GM12878 (cell line): Measurements from ENCODE around the gene GALNT18. TPM values are rescaled to one million over a fixed set of nuclear protein-coding genes. Genes with fewer than 3 reads are reported as not detected.

Experiments
- ATAC-seq: fragments of 200-7000 bp; cut with Tn5 transposase; 3 replicates; pipeline ENCODE4 v1.9.1; 2020; ENCODE audit warnings: mild to moderate bottlenecking, moderate library complexity
- BruUV-seq: library from RNA; stranded (reverse); fragments of 400-500 nt; replicated peaks from 2 replicates; lab custom pipeline; 2021; lab: Mats Ljungman, UMichigan
- CTCF ChIA-PET: fragments of 300-600 bp; sonication (Branson Sonifier 250); formaldehyde crosslinking; extraction: SDS; loops from one replicate; lab custom pipeline; 2021; ENCODE audit warnings: inconsistent platforms; lab: Yijun Ruan, JAX
- POLR2A ChIA-PET: fragments of 350-600 bp; formaldehyde crosslinking; extraction: SDS; loops from one replicate; lab custom pipeline; 2021; ENCODE audit warnings: inconsistent platforms; lab: Charles Lee
- RAD21 ChIA-PET: fragments of 300-600 bp; sonication (Branson Sonifier 250); formaldehyde crosslinking; loops from one replicate; lab custom pipeline; 2023; ENCODE audit warnings: antibody characterized with exemption; ENCODE audit not compliant: unreplicated experiment; lab: Charles Lee
- SMC1A ChIA-PET: fragments of 300-600 bp; sonication (Branson Sonifier 250); formaldehyde crosslinking; loops from one replicate; lab custom pipeline; 2023; ENCODE audit not compliant: unreplicated experiment, uncharacterized antibody; lab: Charles Lee
- DNase-seq: peaks from one replicate; pipeline ENCODE4 v3.0.0-alpha.2; 2011; ENCODE audit warnings: low read depth, low spot score
- FAIRE-seq: peaks from 3 replicates; lab custom pipeline; 2011; peaks lifted over from hg19 to GRCh38; lab: Jason Lieb, UNC
- H2AFZ ChIP-seq: 2 replicates; pipeline ENCODE4 v1.6.0; 2011; ENCODE audit warnings: low read depth, low read length, control low read depth; ENCODE audit not compliant: control insufficient read depth
- H3K27ac ChIP-seq: 2 replicates; pipeline ENCODE4 v1.5.1; 2011; ENCODE audit warnings: control low read depth; ENCODE audit not compliant: control insufficient read depth, insufficient read depth
- H3K27me3 ChIP-seq, 2 experiments: replicated peaks in 1 of 2; 2 replicates each; pipeline versions ENCODE4 v1.6.0 to v1.6.1; 2011; ENCODE audit warnings: low read length in 1 of 2; ENCODE audit not compliant: control insufficient read depth in 2 of 2, insufficient read depth in 2 of 2
- H3K36me3 ChIP-seq, 2 experiments: 2 replicates each; pipeline ENCODE4 v1.5.1; 2011; ENCODE audit warnings: low read length in 1 of 2; ENCODE audit not compliant: control insufficient read depth in 2 of 2, insufficient read depth in 2 of 2
- H3K4me1 ChIP-seq: 2 replicates; pipeline ENCODE4 v1.6.1; 2011; ENCODE audit warnings: mild to moderate bottlenecking, low read length, moderate library complexity, mixed read lengths; ENCODE audit not compliant: control insufficient read depth, insufficient read depth
- H3K4me2 ChIP-seq: 2 replicates; pipeline ENCODE4 v1.6.0; 2011; ENCODE audit warnings: control low read depth; ENCODE audit not compliant: control insufficient read depth, insufficient read depth
- H3K4me3 ChIP-seq: fragments of 200-600 bp; sonication (generic); 2 replicates; pipeline ENCODE4 v1.5.1; 2016
- H3K79me2 ChIP-seq: 2 replicates; pipeline ENCODE4 v1.6.0; 2011; ENCODE audit warnings: low read length; ENCODE audit not compliant: control insufficient read depth, insufficient read depth
- H3K9ac ChIP-seq: 2 replicates; pipeline ENCODE4 v1.8.0; 2011; ENCODE audit warnings: low read length, control low read depth, mixed read lengths; ENCODE audit not compliant: control insufficient read depth, insufficient read depth
- H3K9me3 ChIP-seq: replicated peaks from 3 replicates; pipeline ENCODE4 v1.5.1; 2011; ENCODE audit warnings: mild to moderate bottlenecking, low read length; ENCODE audit not compliant: control insufficient read depth, insufficient read depth
- H4K20me1 ChIP-seq: 2 replicates; pipeline ENCODE4 v1.6.0; 2011; ENCODE audit not compliant: control insufficient read depth, insufficient read depth
- ATF7 ChIP-seq: fragments of 450-650 bp; IDR thresholded peaks from 2 replicates; pipeline ENCODE4 v1.6.1; 2016; ENCODE audit warnings: low read depth, mild to moderate bottlenecking
- BACH1 ChIP-seq: fragments of 450-650 bp; IDR thresholded peaks from 2 replicates; pipeline ENCODE4 v1.6.1; 2017; ENCODE audit warnings: mild to moderate bottlenecking, borderline replicate concordance
- BCLAF1 ChIP-seq: fragments of 450-650 bp; IDR thresholded peaks from 2 replicates; pipeline ENCODE4 v1.6.1; 2017; ENCODE audit warnings: antibody characterized with exemption, mild to moderate bottlenecking, moderate library complexity
- BHLHE40 ChIP-seq, 2 experiments: fragments of 450-650 bp in 1 of 2; IDR thresholded peaks; 2 replicates each; pipeline ENCODE4 v1.6.1; 2011 to 2017; ENCODE audit warnings: low read depth in 2 of 2, borderline replicate concordance in 1 of 2, improper control_type of control experiment in 1 of 2, low read length in 1 of 2, mild to moderate bottlenecking in 1 of 2
- CREM ChIP-seq: IDR thresholded peaks from 2 replicates; pipeline ENCODE4 v1.6.1; 2014; ENCODE audit warnings: antibody characterized with exemption, low read depth
- EED ChIP-seq: sonication (generic); IDR thresholded peaks from 2 replicates; pipeline ENCODE4 v1.6.1; 2016; ENCODE audit warnings: antibody characterized with exemption, low read depth
- FOS ChIP-seq: IDR thresholded peaks from 3 replicates; pipeline ENCODE4 v1.6.1; 2011; ENCODE audit warnings: borderline replicate concordance; ENCODE audit not compliant: insufficient read length; ENCODE audit errors: extremely low read depth
- GABPA ChIP-seq: IDR thresholded peaks from 2 replicates; pipeline ENCODE4 v1.6.1; 2014; ENCODE audit warnings: antibody characterized with exemption, low read depth, mild to moderate bottlenecking, inconsistent platforms
- JUND ChIP-seq: IDR thresholded peaks from 2 replicates; pipeline ENCODE4 v1.6.1; 2012; ENCODE audit warnings: low read depth, mild to moderate bottlenecking, low read length, improper control_type of control experiment, moderate library complexity
- MEF2B ChIP-seq: fragments of 450-650 bp; IDR thresholded peaks from 2 replicates; pipeline ENCODE4 v1.6.1; 2018; ENCODE audit warnings: mild to moderate bottlenecking, moderate library complexity; ENCODE audit not compliant: partially characterized antibody, poor library complexity, severe bottlenecking
- MYB ChIP-seq: fragments of 150-350 bp; IDR thresholded peaks from 2 replicates; pipeline ENCODE4 v1.6.1; 2014; ENCODE audit warnings: mild to moderate bottlenecking, low read depth, low read length, borderline replicate concordance
- MYC ChIP-seq: IDR thresholded peaks from 2 replicates; pipeline ENCODE4 v1.6.1; 2011; ENCODE audit warnings: mild to moderate bottlenecking, low read length, moderate library complexity, inconsistent platforms; ENCODE audit not compliant: insufficient read depth, insufficient replicate concordance, insufficient read length, severe bottlenecking
- PBX3 ChIP-seq: IDR thresholded peaks from 2 replicates; pipeline ENCODE4 v1.6.1; 2011; ENCODE audit warnings: mild to moderate bottlenecking, low read depth, low read length, moderate library complexity; ENCODE audit not compliant: insufficient replicate concordance
- RELA ChIP-seq: fragments of 450-650 bp; IDR thresholded peaks from 2 replicates; pipeline ENCODE4 v1.8.0; 2014; ENCODE audit warnings: borderline replicate concordance; ENCODE audit not compliant: partially characterized antibody
- SIX5 ChIP-seq: IDR thresholded peaks from 2 replicates; pipeline ENCODE4 v1.6.1; 2011; ENCODE audit warnings: mild to moderate bottlenecking, low read depth, low read length, moderate library complexity; ENCODE audit not compliant: severe bottlenecking
- SPI1 ChIP-seq: IDR thresholded peaks from 2 replicates; pipeline ENCODE4 v1.6.1; 2011; ENCODE audit warnings: low read depth, mild to moderate bottlenecking, low read length, moderate library complexity, borderline replicate concordance; ENCODE audit not compliant: insufficient read depth
- ZZZ3 ChIP-seq: IDR thresholded peaks from 2 replicates; pipeline ENCODE4 v1.6.1; 2011; ENCODE audit warnings: low read depth; ENCODE audit not compliant: control insufficient read depth, insufficient read length
- WGBS: methylation state at CpG from one replicate; pipeline ENCODE4 v1.1.6; 2016; ENCODE audit warnings: low lambda C conversion rate; ENCODE audit not compliant: insufficient replicate concordance, insufficient coverage; ENCODE audit errors: missing lambda C conversion rate; 5-methylcytosine and 5-hydroxymethylcytosine counted together
- in situ Hi-C: fragments of 300-500 bp; cut with MboI; formaldehyde crosslinking; loops from 9 replicates; pipeline ENCODE4 v1.14.3; 2018; ENCODE audit warnings: mixed read lengths
- intact Hi-C: fragments of 100-400 bp; cut with micrococcal nuclease; formaldehyde crosslinking; loops from one replicate; pipeline ENCODE4 v1.14.2; 2022; ENCODE audit not compliant: unreplicated experiment
- polyA plus RNA-seq, 11 experiments: library from polyadenylated mRNA; depleted of rRNA in 4 of 11; unstranded in 6 of 11; stranded (reverse) in 5 of 11; fragments of >200 nt; fragmentation: Nextera tagmentation in 4 of 11; fragmentation: Illumina TruSeq in 1 of 11; extraction: Ambion mirVana in 4 of 11; extraction: Trizol in 1 of 11; gene quantifications; 1 replicate in 1 of 11; 2 replicates in 10 of 11; pipeline versions ENCODE4 v1.2.1 to v1.2.3, GENCODE V29; 2011 to 2016; ENCODE audit warnings: inconsistent platforms in 2 of 11, missing spikeins in 2 of 11, low read depth in 1 of 11
- total RNA-seq, 4 experiments: library from RNA; depleted of rRNA in 3 of 4; stranded (reverse); fragments of >200 nt in 3 of 4; fragmentation: Illumina TruSeq in 1 of 4; extraction: Trizol in 1 of 4; gene quantifications; 2 replicates each; pipeline versions ENCODE4 v1.2.1 to v1.2.3, GENCODE V29; 2013 to 2021

GALNT18 gene
- total and polyA plus RNA-seq, 10 of the 15 experiments (the other 5 are each of a cell fraction or from before 2014, with no cell fraction given) = 1.2 to 14.2 (median 6.3) TPM

DNA sequence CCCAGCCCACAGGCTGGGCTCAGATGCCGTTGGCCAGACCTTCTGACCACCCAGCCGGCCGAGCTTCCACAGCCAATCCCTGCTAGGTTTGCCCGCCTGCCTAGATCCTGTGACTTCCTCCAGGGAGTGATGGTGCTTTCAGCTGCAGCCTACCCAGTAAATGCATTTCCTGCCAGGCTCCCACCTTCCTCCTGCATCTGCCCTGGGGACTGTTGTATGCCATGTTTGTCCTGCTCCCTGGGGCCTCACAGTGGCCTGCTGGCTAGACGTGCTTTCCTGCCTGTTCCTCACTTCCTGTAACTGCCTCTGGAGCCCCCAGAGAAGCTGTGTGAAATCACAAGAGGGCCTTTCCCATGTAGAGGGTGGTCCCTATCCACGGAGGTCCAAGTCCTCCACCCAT, 86.2 kb downstream of the GALNT18 start (continued):
- TF ChIP-seq CREM (no peak), JUND (no peak), MYB (no peak), RELA (no peak)

DNA sequence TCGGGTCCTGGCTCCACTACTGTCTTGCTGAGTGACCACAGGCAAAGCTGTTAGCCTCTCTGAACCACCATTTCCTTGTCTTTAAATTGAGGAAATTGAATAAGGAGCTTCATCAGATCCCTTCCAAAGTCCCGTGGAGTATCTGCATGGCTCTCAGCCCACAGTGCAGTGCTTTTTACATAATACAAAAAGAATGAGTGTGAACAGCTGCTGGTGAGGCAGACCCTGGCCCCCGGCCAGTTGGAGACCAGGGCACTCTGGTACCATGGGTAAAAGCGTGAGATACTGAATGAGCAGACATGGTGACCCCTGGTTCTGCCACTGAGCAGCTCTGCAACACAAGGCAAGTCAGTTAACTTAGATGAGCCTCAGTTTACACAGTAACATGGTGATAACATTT, 86.8 kb downstream of the GALNT18 start:
- TF ChIP-seq BCLAF1 (no peak), FOS (no peak), ATF7 (no peak), BHLHE40 (IDR thresholded peaks at IDR 0.05; ENCODE audit: borderline replicate concordance in 1 of 2, low read depth in 2 of 2, low read length in 1 of 2) (no peak), BACH1 (no peak), MEF2B (no peak), GABPA (no peak), MYC (no peak), SIX5 (no peak), EED (no peak), PBX3 (no peak), SPI1 (no peak), ZZZ3 (no peak)
- WGBS = 25% methylated on average over 4 of the region's 4 CpGs
- H3K79me2 ChIP-seq = peaks cover 5% of the 10 kb centered on the region
- in situ Hi-C loops = no loop called here
- FAIRE-seq (no peak), ATAC-seq (no peak), DNase-seq (no peak)
- ChIA-PET SMC1A (interaction anchor here (0.7 kb wide), 1 partner anchor 12 kb away, joined by 3 read pairs; no protein-coding TSS in a partner anchor), CTCF (no interaction called here), RAD21 (no interaction called here), POLR2A (interaction anchor here (0.5 kb wide), 1 partner anchor 634 kb away, joined by 3 read pairs; no protein-coding TSS in a partner anchor)
- H4K20me1 ChIP-seq = no peaks in the 10 kb centered on the region
- H3K4me2 ChIP-seq = no peak overlapping the region
- H3K27me3 ChIP-seq = no peaks in the 10 kb centered on the region
- peaks cover 0 to 1% of the 10 kb centered on the region in 2 experiments; a peak in 1 of 4 replicates for H3K36me3 ChIP-seq
- no peak overlapping the region for H3K4me3 ChIP-seq
- no peak overlapping the region for H2AFZ ChIP-seq
- H3K9ac ChIP-seq = no peak overlapping the region
- intact Hi-C loops = no loop called here
- H3K9me3 ChIP-seq = no peaks in the 10 kb centered on the region
- BruUV-seq = no TSS peak
- no peaks in the 10 kb centered on the region for H3K4me1 ChIP-seq
- no peak overlapping the region for H3K27ac ChIP-seq
